ENCODE results near the gene ELF1.

Gene ELF1

GRCh38 chr13:41006978-41007743 lies 12.0 kb downstream of the ELF1 start:
- DNase-seq (ENCODE audit: low spot score), result no peak

- DNase-seq (ENCODE audit: low spot score), result no peak
Observed at GRCh38 chr13:41006306-41006705, 12.8 kb downstream of the ELF1 start.

- no peak for DNase-seq (ENCODE audit: low spot score)
Observed at GRCh38 chr13:41005704-41006103, 13.4 kb downstream of the ELF1 start.

- DNase-seq (ENCODE audit: low spot score), result no peak
Observed at GRCh38 chr13:41004875-41005693, 14.0 kb downstream of the ELF1 start.

GRCh38 chr13:41002606-41003005 lies 16.5 kb downstream of the ELF1 start:
- no peak for DNase-seq (ENCODE audit: low spot score)

- DNase-seq (ENCODE audit: low spot score), result no peak
Observed at GRCh38 chr13:41001695-41002094, 17.4 kb downstream of the ELF1 start.

GRCh38 chr13:40999416-40999815 lies 19.7 kb downstream of the ELF1 start:
- no peak for DNase-seq (ENCODE audit: low spot score)

- DNase-seq (ENCODE audit: low spot score), result no peak
Observed at GRCh38 chr13:40996426-40997092, 22.6 kb downstream of the ELF1 start.

- no peak for DNase-seq (ENCODE audit: low spot score)
Observed at GRCh38 chr13:40995997-40996396, 23.1 kb downstream of the ELF1 start.

GRCh38 chr13:40994581-40995230 lies 24.4 kb downstream of the ELF1 start:
- DNase-seq (ENCODE audit: low spot score), result no peak

- DNase-seq (ENCODE audit: low spot score), result no peak
Observed at GRCh38 chr13:40993987-40994386, 25.1 kb downstream of the ELF1 start.

- no peak for DNase-seq (ENCODE audit: low spot score)
Observed at GRCh38 chr13:40992678-40993518, 26.2 kb downstream of the ELF1 start.

- peak; percentile 9 for DNase-seq (ENCODE audit: low spot score)
Observed at GRCh38 chr13:40987606-40988280, 31.4 kb downstream of the ELF1 start.

GRCh38 chr13:40986101-40986856 lies 32.8 kb downstream of the ELF1 start:
- DNase-seq (ENCODE audit: low spot score), result peak; percentile 17

GRCh38 chr13:40985381-40986100 lies 33.6 kb downstream of the ELF1 start:
- no peak for DNase-seq (ENCODE audit: low spot score)

- DNase-seq (ENCODE audit: low spot score), result no peak
Observed at GRCh38 chr13:40984668-40985366, 34.3 kb downstream of the ELF1 start.

GRCh38 chr13:40983725-40984667 lies 35.1 kb downstream of the ELF1 start:
- no peak for DNase-seq (ENCODE audit: low spot score)

- no peak for DNase-seq (ENCODE audit: low spot score)
Observed at GRCh38 chr13:40983259-40983658, 35.9 kb downstream of the ELF1 start.
